Epidermal melanocyte (primary cell): ENCODE measurements around the gene BAZ1A.

Source experiments
- DNase-seq: peaks from one replicate; pipeline ENCODE4 v3.0.0; 2011; ENCODE audit warnings: low spot score; ENCODE audit not compliant: insufficient read length

The BAZ1A gene, protein sequence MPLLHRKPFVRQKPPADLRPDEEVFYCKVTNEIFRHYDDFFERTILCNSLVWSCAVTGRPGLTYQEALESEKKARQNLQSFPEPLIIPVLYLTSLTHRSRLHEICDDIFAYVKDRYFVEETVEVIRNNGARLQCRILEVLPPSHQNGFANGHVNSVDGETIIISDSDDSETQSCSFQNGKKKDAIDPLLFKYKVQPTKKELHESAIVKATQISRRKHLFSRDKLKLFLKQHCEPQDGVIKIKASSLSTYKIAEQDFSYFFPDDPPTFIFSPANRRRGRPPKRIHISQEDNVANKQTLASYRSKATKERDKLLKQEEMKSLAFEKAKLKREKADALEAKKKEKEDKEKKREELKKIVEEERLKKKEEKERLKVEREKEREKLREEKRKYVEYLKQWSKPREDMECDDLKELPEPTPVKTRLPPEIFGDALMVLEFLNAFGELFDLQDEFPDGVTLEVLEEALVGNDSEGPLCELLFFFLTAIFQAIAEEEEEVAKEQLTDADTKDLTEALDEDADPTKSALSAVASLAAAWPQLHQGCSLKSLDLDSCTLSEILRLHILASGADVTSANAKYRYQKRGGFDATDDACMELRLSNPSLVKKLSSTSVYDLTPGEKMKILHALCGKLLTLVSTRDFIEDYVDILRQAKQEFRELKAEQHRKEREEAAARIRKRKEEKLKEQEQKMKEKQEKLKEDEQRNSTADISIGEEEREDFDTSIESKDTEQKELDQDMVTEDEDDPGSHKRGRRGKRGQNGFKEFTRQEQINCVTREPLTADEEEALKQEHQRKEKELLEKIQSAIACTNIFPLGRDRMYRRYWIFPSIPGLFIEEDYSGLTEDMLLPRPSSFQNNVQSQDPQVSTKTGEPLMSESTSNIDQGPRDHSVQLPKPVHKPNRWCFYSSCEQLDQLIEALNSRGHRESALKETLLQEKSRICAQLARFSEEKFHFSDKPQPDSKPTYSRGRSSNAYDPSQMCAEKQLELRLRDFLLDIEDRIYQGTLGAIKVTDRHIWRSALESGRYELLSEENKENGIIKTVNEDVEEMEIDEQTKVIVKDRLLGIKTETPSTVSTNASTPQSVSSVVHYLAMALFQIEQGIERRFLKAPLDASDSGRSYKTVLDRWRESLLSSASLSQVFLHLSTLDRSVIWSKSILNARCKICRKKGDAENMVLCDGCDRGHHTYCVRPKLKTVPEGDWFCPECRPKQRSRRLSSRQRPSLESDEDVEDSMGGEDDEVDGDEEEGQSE (N-terminal part only)

DNA sequence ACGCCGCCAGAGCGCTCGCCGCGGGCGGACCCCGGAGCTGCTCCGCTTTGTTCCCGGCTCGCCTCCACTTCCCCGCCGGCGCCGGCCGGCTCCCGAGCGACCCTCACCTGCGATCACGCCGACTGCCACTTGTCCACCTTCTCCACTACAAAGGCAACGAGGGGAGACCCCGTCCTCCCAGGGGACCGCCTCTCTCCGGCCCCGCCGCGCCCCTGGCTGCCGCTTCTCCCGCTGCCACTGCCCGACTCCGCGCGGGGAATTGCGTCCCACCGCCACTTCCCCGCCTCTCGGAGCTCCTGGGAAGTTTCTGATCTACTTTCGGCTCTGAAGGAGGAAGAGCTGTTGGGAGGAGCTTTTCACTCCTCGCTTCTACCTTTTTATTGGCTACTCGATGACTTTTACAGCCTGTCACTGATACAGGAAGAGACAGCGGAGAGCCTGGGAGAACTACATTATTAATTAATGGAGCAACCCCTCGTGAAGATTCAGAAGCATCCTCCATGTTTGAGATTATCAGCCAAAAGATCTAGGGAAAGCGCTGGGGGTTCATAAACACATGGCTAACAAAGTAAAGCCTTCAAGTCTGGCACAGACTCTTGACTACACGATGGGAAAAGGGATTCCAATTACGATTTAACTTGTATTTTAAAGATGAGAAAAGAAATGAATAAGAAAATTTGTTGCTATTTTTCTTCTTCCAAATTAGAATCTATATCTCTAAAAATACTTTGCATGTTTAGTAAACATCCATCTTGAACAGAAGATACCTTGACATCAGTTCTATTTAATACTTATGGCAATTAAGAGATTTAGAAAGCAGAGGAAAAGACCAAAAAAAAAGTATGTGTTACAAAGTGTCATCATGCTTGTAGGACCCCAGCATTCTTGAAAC lies at the start of gene BAZ1A:
TSS of gene BAZ1A (minus strand) at position 330 of the 892 bp plus-strand sequence. CDS start 756 bp downstream, outside the sequence.
- peak; percentile 89 for DNase-seq

DNA sequence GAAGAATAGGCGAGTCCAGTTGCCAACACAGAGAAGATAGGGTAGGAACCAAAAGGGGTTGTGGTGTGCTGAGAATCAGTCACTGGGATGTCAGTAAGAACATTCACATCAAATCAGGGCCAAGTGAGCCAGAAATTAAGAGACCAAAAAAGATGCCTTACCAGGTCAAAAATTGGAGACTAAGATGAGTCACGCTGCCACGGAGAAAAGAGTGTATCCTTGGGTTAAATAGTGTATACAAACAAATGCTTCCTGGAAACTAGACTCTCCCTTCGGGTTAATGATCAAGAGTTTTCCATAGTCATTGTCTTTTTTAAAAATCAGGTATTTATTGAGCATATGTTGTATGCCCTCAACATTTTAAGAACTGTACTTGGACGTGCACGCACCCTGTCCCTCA lies 45.2 kb upstream of the BAZ1A start:
- no peak for DNase-seq

DNA sequence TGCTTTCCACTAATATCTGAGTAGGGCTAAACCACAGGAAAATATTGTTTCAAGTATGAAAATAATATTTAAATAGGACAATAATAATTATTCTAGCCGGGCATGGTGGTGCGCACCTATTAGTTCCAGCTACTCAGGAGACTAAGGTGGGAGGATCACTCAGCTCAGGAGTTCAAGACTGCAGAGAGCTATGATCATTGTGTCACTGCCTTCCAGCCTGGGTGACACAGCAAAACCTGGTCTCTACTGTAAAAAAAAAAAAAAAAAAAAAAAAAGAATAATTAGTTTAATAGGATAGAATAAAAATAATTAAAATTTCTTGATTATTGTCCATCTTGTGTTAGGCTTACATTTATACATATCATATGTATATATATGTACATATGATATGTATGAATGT lies 38.5 kb upstream of the BAZ1A start:
- no peak for DNase-seq

DNA sequence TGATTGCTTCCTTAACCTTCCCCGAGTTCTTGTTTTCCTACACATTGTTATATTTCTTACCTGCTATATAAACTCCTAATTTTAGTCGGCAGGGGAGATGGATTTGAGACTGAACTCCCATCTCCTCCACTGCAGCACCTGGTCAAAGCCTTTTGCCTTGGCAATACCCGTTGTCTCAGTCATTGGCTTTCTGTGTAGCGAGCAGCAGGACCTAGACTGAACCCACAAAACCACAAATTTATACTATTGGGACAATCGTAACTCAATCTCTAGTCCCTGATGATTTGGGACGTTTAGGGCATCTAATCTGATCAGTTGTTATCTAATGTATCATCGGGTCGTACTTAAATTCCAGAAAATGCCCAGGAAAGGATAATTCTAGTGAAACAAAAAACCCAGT lies 37.8 kb upstream of the BAZ1A start:
- no peak for DNase-seq

DNA sequence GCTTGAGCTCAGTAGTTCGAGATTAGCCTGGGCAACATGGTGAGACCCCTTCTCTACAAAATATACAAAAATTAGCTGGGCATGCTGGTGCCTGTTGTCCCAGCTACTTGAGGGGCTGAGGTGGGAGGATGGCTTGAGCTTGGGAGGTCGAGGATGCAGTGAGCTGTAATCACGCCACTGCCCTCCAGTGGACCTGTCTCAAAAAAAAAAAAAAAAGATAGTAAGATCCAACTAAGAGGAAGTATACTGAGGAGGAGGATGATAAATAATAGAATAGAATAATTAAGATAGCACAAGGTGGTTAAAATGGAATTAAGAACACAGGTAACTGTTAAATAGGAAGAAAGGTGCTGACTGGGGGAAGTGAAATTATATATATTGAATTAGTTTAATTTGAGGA lies 37.0 kb upstream of the BAZ1A start:
- no peak for DNase-seq

DNA sequence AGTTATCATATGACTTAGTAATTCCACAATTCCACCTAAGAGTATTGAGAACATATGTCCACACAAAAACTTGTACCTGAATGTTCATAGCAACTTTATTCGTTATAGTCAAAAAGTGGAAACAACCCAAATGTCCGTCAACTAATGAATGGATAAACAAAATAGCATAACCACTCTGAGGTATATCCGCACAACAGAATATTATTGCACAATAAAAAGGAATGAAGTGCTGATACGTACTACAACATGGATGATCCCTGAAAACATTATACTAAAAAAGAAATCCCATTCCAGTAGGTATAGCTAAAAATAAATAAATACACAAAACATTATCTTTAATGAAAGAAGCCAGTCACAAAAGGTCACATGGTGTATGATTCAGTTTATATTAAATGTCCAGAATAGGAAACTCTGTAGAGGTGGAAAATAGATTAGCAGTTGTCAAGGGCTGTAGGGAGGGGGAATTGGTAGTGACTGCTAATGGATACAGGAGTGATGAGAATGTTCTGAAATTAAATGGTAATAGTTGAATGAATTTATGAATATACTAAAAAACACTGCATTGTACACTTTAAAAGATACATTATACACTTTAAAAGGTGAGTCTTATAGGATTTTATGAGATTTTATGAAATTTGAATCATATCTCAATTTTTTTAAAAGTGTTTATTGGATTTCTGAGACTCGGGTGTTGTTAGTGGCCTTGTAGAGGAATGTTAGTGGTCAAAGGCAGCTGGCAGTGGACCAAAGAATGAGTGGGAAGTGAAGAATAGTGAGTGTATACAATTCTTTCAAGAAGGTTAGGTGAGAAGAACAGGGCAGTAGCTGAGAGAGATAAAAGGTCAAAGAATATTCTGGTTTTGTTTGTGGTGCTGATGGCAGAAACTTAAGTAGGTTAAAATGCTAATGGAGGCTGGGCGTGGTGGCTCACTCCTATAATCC lies 36.3 kb upstream of the BAZ1A start:
- DNase-seq: no peak

DNA sequence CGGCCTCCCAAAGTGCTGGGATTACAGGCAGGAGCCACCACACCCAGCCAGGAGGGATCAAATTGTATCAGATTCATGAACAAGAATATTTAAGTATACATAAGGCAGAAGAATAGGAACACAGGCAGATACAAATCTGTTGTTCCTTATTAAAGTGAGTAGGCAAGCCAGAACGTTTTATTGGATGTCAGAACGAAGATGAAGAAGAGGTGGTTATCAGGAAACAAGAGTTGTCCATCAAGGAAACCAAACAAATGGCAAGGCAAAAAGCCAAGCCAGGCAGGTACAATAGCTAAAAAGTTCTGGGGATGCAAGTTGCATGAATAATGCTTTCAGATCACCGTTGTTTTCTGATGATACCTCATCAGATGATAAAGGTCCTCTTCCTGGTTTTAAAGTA lies 31.1 kb upstream of the BAZ1A start:
- no peak for DNase-seq

DNA sequence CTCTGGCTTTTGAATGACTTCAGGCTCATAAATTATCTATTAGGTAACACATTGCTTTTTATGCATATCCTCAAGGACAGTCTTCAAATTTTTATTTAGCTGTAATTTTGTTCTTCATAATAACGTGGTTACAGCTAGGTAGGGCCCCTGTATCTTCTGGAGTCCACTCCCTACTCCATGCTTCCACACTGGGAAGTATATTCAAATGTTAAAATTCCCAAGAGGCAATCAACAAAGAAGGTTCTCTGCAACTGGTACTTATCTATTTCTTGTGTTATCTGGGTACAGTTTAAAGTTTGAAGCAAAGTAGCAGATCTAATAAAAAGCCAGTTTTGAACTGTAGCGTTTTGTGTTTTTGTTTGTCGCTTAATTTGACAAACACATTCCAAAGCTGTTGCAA lies 20.1 kb upstream of the BAZ1A start:
- DNase-seq: no peak

DNA sequence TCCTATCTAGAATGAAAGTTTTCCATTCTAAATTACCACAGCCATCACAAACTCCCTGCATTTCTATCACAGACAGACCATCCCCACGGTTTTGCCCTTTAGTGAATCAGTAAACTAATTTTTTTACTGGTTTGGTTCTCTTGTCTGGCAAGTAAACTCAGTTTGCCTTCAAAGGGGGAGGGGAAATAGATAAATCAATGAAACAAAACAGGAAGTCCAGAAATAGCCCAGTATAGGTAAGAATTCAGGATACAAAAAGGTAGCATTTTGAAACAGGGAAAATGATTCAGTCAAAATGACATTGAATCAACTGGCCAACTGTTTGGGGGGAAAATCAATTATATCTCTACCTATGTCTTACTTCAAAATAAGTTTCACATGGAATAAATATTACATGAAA lies 15.8 kb upstream of the BAZ1A start:
- DNase-seq: no peak

DNA sequence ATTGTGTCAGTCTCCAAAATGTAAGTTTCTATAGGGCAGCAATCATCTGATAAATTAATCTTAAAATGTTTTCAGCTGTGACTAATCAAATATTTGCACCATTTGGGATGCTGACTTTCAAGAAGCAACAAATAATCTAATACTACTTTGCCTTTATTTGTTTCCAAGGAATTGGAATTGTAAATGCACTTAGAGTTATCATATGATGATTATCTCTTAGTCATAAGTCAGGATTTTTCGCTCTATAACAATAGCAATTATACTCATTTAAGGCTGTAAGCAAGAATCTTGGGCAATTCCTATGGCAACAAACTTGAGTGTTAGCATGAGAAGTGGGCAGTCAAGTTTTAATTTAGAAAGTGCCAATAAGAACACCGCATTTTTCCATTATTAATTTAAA lies 13.0 kb upstream of the BAZ1A start:
- no peak for DNase-seq

DNA sequence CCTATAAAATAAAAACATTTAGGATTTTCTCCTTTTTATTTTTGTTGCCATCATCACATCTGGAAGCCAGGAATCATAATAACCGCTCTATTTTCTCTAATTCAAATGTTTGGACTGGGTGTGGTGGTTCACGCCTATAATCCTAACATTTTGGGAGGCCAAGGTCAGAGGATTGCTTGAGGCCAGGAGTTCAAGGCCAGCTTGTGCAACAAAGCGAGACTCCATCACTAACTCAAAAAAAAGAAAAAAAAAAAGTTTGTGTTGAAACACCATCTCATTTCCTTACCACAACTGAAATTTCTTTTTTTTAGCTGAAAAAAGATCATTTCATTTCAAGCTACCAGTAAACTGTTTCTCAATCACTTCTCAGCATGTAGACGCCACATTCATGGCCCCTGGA lies 8.8 kb upstream of the BAZ1A start:
- DNase-seq: no peak

DNA sequence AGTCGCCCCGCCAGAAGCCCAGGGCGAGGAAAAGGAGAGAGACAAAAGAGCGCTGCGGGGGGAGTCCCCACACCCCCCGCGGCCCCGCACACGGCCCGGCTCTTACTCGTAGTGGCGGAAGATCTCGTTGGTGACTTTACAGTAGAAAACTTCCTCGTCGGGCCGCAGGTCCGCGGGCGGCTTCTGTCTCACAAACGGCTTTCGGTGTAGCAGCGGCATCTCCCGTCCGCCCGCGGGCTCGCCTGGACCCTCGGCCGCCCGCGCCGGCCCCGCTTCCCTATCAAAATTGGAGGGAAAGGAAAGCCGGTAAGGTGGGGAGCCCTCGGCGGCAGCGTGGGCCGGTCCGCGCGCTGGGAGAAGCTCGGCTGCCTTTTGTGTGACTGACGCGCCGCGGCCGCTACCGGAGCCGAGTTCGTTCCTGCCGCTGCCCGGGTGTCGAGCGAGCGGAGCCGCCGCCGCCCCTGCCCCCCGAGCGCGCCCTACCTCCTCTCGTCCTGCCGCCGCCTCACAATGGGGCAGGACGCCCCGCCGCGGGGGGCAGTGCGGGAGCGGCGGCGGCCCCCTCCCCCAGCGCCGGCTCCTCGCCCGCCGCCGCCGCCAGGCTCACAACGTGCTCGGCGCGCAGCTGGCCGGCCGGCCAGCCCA lies 652 bp downstream of the BAZ1A start:
- no peak for DNase-seq

DNA sequence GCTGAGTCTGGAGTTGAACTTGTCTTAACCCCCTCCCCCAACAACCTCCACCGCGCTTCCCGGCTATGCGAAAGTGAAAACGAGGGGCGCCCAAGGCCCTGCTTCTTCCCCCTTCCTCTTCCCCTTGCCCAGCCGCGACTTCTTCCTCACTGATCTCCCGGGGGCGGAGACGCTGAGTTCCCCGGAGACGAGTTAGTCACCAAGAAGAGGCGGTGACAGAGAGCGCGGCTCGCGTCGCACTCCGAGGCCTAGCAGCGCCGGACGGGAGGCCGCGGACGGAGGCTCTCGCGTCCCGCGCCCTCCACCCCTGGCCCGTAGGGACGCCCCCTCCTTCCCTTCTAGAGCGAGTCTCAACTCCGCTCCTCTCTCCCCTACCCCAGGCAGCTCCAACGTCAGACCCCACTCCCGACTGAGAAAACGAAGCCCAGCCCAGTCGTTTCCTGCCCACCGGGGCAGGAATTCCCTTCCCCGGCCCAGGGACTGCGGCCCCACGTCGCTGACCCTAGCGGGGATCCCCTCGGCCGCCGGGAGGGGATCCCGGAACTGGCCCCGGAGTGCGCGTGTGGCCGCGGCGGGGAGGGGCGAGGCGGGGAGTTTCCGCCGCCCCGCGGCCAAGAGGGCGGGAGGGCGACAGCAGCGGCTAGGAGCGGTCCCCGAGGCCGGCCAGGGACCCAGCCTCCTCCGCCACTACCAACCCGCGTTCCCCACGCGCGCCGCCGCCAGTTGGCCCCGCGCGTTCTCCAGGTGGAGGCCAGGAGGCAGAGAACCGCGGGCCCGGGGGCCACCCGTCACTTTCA lies 1.4 kb downstream of the BAZ1A start:
- peak; percentile 20 for DNase-seq

DNA sequence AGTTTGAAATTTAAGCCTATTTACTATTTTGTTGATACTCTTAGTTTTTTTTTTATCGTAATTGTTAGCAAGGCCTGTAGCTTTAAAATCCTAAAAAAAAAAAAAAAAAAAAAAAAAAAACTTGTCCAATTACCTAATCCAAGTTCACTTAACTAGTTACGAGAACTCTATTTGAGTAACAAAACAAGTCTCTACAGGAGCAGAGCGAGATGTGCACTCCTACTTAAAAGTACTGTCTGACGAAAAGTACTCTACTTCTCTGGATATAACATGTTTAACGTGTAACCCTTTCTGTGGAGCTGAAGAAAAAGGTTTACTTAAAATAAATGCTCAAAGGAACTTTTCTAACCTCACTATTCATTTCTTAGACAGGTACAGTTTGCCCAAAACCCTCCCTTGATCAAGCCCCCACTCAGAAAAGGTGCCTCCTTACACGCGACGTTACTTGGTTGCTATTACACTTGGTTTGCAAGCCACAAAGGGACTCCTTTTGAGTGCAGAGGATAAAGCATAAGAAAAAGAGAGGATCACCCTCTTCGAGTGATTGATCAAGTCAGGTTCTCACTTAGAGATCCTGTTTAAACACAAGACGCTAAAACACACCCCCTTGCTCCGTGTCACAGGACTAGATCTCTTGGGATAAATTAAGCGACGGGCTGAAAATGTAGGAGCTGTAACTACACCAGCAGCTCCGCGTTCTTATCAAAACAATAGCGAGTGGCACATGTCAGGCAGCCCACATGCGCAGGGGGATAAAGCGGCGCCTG lies 2.2 kb downstream of the BAZ1A start:
- DNase-seq: no peak

DNA sequence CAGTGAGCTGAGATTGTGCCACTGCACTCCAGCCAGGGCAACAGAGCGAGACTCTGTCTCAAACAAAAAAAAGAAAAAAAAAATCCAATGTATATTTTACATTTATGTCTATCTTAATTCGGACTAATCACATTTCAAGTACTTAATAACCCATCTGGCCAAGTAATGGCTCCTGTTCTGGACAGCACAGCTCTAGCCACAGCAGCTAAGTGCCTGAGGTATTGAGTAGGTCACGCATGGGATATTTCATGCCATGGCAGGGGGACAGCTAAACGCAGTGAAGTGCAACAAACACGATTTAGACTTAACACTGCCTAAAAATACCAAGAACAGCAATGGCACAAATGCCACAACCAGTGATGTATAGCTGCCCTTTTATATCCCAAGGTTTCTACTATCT lies 8.0 kb downstream of the BAZ1A start:
- DNase-seq: no peak

DNA sequence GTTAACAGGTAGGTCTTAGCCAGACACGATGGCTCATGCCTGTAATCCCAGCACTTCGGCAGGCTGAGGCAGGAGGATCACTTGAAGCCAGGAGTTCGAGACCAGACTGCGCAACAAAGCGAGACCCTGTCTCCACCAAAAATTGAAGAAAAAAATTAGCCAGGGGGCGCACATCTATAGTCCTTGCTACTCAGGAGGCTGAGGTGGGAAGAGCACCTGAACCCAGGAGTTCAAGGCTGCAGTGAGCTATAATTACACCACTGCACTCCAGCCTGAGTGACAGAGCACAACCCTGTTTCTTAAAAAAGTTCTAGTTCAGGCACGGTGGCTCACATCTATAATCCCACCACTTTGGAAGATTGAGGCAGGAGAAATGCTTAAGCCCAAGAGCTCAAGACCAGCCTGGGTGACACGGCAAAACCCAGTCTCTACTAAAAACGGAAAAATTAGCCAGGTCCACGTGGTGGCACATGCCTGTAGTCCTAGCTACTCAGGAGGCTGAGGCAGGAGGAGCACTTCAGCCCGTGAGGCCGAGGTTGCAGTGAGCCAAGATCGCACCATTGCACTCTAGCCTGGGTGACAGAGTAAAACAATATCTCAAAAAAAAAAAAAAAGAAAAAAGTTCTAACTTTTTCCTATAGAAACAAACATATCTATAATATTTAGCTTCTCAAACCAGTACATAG lies 9.1 kb downstream of the BAZ1A start:
- no peak for DNase-seq

DNA sequence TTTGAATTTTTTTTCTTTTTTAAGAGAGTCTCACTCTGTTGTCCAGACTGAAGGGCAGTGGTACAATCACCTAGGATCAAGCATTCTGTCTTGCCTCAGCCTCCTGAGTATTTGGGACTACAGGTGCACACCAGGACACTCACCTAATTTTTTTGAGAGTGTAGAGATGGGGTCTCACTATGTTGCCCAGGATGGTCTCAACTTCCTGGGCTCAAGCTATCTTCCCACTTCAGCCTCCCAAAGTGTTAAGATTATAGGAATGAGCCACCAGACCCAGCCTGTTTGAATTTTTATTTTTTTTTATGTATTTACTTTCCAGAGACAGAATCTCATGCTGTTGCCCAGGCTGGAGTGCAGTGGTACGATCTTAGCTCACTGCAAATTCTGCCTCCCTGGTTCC lies 11.3 kb downstream of the BAZ1A start:
- no peak for DNase-seq
